ENCODE data around the gene LACRT. TPM values are rescaled to one million over a fixed set of nuclear protein-coding genes. Genes with fewer than 3 reads are reported as not detected.
"Not testable (repeated sequence)": the region's sequence is repeated elsewhere in the genome, so short reads cannot be mapped to it uniquely, and the experiment has no call there.

Gene LACRT
- total and polyA plus RNA-seq, 12 donors = not detected

GRCh38 chr12:54641089-54641488, 6.4 kb upstream of the LACRT start:
- no peaks in the 10 kb centered on the region for H3K4me1 ChIP-seq
- H3K4me3 ChIP-seq = no peak overlapping the region
- TF ChIP-seq CTCF (IDR thresholded peaks at IDR 0.05) = no peak
- H3K27ac ChIP-seq = no peak overlapping the region
- ATAC-seq (no peak), DNase-seq (no peak)
- peaks cover 0 to 3% (median 0%) of the 10 kb centered on the region in 11 donors for H3K9me3 ChIP-seq
- WGBS, 2 donors = 79 to 89% methylated on average over 4 of the region's 4 CpGs
- H3K27me3 ChIP-seq = peaks cover 0 to 23% (median 7%) of the 10 kb centered on the region in 7 donors
- no peaks in the 10 kb centered on the region for H3K36me3 ChIP-seq
- intact Hi-C loops (cut with DNase I) = no loop called here

- H3K36me3 ChIP-seq; H3K9me3 ChIP-seq; DNase-seq; H3K27ac ChIP-seq; intact Hi-C loops (cut with DNase I); ATAC-seq; H3K4me1 ChIP-seq; H3K27me3 ChIP-seq; H3K4me3 ChIP-seq: not testable (repeated sequence)
- WGBS, 2 donors = 90 to 94% methylated on average over 2 of the region's 2 CpGs
Measured at GRCh38 chr12:54639112-54639511, 4.4 kb upstream of the LACRT start.

DNA sequence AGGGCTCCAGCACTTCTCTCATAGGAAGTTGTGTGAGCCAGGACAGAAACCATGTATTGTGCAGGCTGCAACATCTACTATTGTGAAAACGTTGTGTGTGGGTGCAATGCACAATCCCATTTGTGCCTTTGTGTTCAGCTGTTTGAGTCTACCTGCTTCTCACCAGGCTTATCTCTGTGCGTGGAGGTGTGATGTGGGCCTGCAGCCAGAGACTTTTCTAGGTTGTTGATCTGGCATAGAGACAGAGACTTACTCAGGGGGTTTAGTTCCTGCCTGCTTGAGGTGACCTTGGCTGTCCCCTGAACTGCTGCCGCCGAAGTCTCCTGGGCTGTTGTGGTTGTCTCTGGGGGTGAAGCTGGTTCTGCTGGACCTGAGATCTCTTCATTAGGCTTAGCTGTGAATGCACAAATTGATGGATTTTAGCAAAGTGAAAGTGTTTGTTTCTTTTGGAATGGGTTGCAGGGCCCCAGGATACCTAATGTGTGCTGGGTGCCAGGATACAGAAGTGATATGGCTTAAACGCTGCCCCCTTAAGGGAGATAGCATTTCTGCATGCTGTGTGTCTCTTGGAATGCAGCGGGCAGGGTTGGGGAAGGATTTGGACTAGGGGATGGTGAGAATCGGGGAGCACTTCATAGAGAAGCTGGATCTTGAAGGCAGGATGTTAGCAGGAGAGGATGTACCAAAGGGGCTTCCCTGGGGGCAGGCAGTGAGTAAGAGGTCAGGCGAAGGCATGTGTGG, 2.5 kb downstream of the LACRT start:
- Histone ChIP-seq H3K27ac (no peak overlapping the region), H3K4me1 (no peaks in the 10 kb centered on the region), H3K27me3 (peaks cover 0 to 35% (median 17%) of the 10 kb centered on the region in 7 donors), H3K36me3 (no peaks in the 10 kb centered on the region), H3K9me3 (peaks cover 0 to 9% (median 0%) of the 10 kb centered on the region in 11 donors), H3K4me3 (no peak overlapping the region)
- no peak for ATAC-seq
- intact Hi-C loops (cut with DNase I) = no loop called here
- no peak for TF ChIP-seq CTCF (IDR thresholded peaks at IDR 0.05)
- 47 to 52% methylated on average over 8 of the region's 8 CpGs for WGBS, 2 donors
- no peak for DNase-seq

DNA sequence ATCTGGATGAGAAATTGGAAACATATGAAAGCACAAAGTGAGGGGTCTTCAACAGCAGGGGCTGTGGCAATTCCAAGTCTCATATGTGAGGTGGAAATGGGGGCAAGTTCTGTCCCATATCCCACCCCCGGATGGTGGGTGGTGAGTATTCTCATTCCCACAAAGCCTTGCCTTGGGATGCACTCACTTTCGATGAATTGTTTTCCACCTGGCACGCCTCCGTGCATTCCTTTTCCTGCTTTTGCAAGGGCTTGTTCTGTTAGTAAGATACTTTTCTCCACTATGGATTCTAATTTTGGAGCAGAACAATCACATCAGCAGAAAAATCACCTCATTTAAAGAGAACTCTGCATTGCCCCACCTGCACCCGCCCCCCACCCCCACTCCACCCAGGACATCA, 3.1 kb downstream of the LACRT start:
- intact Hi-C loops (cut with DNase I) = no loop called here
- Histone ChIP-seq H3K27ac (no peak overlapping the region), H3K27me3 (peaks cover 0 to 35% (median 17%) of the 10 kb centered on the region in 7 donors), H3K36me3 (no peaks in the 10 kb centered on the region), H3K9me3 (peaks cover 0 to 9% (median 0%) of the 10 kb centered on the region in 11 donors), H3K4me3 (no peak overlapping the region), H3K4me1 (no peaks in the 10 kb centered on the region)
- no peak for TF ChIP-seq CTCF (IDR thresholded peaks at IDR 0.05)
- WGBS, 2 donors = 70 to 79% methylated on average over 5 of the region's 5 CpGs
- DNase-seq (no peak), ATAC-seq (no peak)

DNA sequence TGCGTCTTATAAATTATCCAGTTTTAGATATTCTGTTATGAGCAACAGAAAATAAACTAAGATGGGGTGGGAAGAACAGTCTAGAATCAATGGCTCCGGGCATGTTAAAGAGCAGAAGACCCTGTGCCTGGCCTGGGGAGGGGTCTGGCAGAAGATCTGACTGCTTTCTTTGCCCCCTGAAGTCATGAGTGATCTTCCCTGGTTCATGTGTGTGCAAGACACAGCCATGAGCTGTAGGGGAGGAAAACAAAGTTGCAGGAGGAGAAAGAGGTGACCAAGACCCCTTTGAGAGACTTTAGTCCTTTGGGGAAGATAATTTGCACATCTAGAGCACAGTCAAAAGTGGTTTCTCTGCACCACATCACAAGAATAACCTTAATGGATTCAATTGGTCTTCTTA, 4.8 kb downstream of the LACRT start:
- 84 to 85% methylated on average over 2 of the region's 2 CpGs for WGBS, 2 donors
- TF ChIP-seq CTCF (IDR thresholded peaks at IDR 0.05) = no peak
- Histone ChIP-seq H3K4me1 (no peaks in the 10 kb centered on the region), H3K27ac (no peak overlapping the region), H3K9me3 (peaks cover 0 to 9% (median 0%) of the 10 kb centered on the region in 11 donors), H3K27me3 (peaks cover 0 to 45% (median 17%) of the 10 kb centered on the region in 7 donors), H3K4me3 (no peak overlapping the region), H3K36me3 (no peaks in the 10 kb centered on the region)
- DNase-seq (no peak), ATAC-seq (no peak)
- intact Hi-C loops (cut with DNase I) = no loop called here

Data from heart right ventricle (tissue), 16 donors.